Loucy (cell line): ENCODE measurements around the gene OR2V1.

Source experiments
- EZH2phosphoT487 ChIP-seq: fragments of 200-600 bp; IDR thresholded peaks from 2 replicates; pipeline ENCODE4 v1.6.1; 2018; ENCODE audit warnings: antibody characterized with exemption, mild to moderate bottlenecking, moderate library complexity, borderline replicate concordance
- TF ChIP-seq, protein P1 (sequence below): fragments of 200-600 bp; sonication (generic); conservative IDR thresholded peaks from 2 replicates; pipeline ENCODE4 v1.5.1; 2014; ENCODE audit warnings: mild to moderate bottlenecking, antibody characterized with exemption, low read length

DNA sequence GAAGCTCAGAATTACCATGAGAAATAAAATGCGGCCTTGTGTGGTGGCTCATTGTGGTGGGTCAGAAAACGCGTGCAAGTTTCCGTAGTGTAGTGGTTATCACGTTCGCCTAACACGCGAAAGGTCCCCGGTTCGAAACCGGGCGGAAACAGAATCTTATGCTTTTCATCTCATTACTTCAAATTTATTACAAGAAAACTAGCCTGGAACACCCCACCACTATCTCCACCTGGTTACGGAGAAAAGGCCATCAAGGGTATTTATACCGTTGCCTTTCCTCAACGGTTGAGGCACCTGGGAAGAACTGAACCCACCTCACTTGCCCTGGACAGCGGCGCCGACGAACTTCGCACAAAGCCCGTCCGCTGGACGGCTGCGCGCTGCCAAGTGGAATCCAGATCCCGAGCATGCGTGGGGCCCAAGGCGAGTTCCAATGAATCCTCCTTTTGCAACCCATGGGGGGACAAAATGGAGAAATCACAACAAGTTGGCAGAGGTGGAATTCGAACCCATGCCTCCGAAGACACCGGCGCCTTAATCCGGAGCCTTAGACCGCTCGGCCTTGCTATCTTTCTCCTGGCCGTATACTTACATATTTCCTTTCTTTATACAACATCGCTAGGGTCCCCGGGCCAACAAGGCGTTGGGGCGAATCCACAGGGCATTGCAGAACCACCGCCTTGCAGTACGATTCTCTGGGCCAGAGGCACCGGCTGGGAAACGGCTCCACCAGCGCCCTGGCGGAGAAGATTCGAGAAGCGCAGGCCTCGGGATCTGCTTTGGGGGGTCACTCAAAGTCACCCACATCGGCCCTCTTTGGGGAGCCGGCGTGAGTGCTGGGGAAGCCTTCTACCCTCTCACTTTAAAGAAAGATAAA, 33.3 kb upstream of the OR2V1 start:
- TF ChIP-seq, protein P1, sequence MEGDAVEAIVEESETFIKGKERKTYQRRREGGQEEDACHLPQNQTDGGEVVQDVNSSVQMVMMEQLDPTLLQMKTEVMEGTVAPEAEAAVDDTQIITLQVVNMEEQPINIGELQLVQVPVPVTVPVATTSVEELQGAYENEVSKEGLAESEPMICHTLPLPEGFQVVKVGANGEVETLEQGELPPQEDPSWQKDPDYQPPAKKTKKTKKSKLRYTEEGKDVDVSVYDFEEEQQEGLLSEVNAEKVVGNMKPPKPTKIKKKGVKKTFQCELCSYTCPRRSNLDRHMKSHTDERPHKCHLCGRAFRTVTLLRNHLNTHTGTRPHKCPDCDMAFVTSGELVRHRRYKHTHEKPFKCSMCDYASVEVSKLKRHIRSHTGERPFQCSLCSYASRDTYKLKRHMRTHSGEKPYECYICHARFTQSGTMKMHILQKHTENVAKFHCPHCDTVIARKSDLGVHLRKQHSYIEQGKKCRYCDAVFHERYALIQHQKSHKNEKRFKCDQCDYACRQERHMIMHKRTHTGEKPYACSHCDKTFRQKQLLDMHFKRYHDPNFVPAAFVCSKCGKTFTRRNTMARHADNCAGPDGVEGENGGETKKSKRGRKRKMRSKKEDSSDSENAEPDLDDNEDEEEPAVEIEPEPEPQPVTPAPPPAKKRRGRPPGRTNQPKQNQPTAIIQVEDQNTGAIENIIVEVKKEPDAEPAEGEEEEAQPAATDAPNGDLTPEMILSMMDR, result no peak
- TF ChIP-seq EZH2phosphoT487, result no peak
